Neural progenitor cell (in vitro differentiated cells): ENCODE measurements around the gene NDUFA12. TPM values are rescaled to one million over a fixed set of nuclear protein-coding genes. Genes with fewer than 3 reads are reported as not detected.

Experiments
- DNase-seq: peaks from one replicate; pipeline ENCODE4 v3.0.0-alpha.2; 2016; ENCODE audit warnings: low spot score
- H2AFZ ChIP-seq: fragments of 200-600 bp; sonication (generic); replicated peaks from 2 replicates; pipeline ENCODE4 v1.6.1; 2016; ENCODE audit warnings: antibody characterized with exemption
- H3F3A ChIP-seq: fragments of 200-600 bp; sonication (generic); 2 replicates; pipeline ENCODE4 v1.6.1; 2016; ENCODE audit warnings: antibody characterized with exemption, low read depth
- H3K27ac ChIP-seq: fragments of 200-600 bp; sonication (generic); 2 replicates; pipeline ENCODE4 v1.5.1; 2016; ENCODE audit warnings: mild to moderate bottlenecking
- H3K27me3 ChIP-seq: fragments of 200-600 bp; sonication (generic); 2 replicates; pipeline ENCODE4 v1.6.1; 2016; ENCODE audit warnings: mild to moderate bottlenecking, moderate library complexity
- H3K36me3 ChIP-seq: fragments of 200-600 bp; sonication (generic); 2 replicates; pipeline ENCODE4 v1.5.1; 2016
- H3K4me1 ChIP-seq: fragments of 200-600 bp; sonication (generic); 2 replicates; pipeline ENCODE4 v1.6.1; 2016; ENCODE audit warnings: mixed run types
- H3K4me2 ChIP-seq: fragments of 200-600 bp; sonication (generic); 2 replicates; pipeline ENCODE4 v1.6.1; 2016
- H3K4me3 ChIP-seq: fragments of 200-600 bp; sonication (generic); 2 replicates; pipeline ENCODE4 v1.5.1; 2016
- H3K79me2 ChIP-seq: fragments of 200-600 bp; sonication (generic); 2 replicates; pipeline ENCODE4 v1.6.1; 2016; ENCODE audit warnings: low read depth
- H3K9ac ChIP-seq: fragments of 200-600 bp; sonication (generic); 2 replicates; pipeline ENCODE4 v1.6.1; 2016
- H3K9me3 ChIP-seq: fragments of 200-600 bp; sonication (generic); 2 replicates; pipeline ENCODE4 v1.5.1; 2016; ENCODE audit warnings: low read depth
- H4K20me1 ChIP-seq: fragments of 200-600 bp; sonication (generic); 2 replicates; pipeline ENCODE4 v1.6.1; 2016; ENCODE audit warnings: low read depth
- H3K27ac Mint-ChIP-seq: 3 replicates; pipeline ENCODE4 v1.8.0; 2021; ENCODE audit warnings: mixed read lengths
- H3K27me3 Mint-ChIP-seq: 2 replicates; pipeline ENCODE4 v1.8.0; 2022; ENCODE audit warnings: low read depth, mild to moderate bottlenecking, inconsistent platforms, moderate library complexity, mixed read lengths; ENCODE audit not compliant: insufficient read depth
- H3K36me3 Mint-ChIP-seq: 3 replicates; pipeline ENCODE4 v1.8.0; 2021; ENCODE audit warnings: mixed read lengths
- H3K4me1 Mint-ChIP-seq: 3 replicates; pipeline ENCODE4 v1.8.0; 2021; ENCODE audit warnings: mixed read lengths
- H3K4me3 Mint-ChIP-seq: 3 replicates; pipeline ENCODE4 v1.8.0; 2021; ENCODE audit warnings: mild to moderate bottlenecking, moderate library complexity, mixed read lengths
- H3K9me3 Mint-ChIP-seq: 3 replicates; pipeline ENCODE4 v1.8.0; 2020; ENCODE audit warnings: mixed read lengths
- EZH2 ChIP-seq: fragments of 200-600 bp; sonication (generic); IDR thresholded peaks from 2 replicates; pipeline ENCODE4 v1.6.1; 2017; ENCODE audit warnings: antibody characterized with exemption, mild to moderate bottlenecking, moderate library complexity
- EZH2phosphoT487 ChIP-seq: fragments of 200-600 bp; sonication (generic); IDR thresholded peaks from 2 replicates; pipeline ENCODE4 v1.6.1; 2017; ENCODE audit warnings: antibody characterized with exemption
- total RNA-seq: library from RNA; depleted of rRNA; stranded (reverse); fragments of >200 nt; gene quantifications from 2 replicates; pipeline ENCODE4 v1.2.3, GENCODE V29; 2015; ENCODE audit warnings: low replicate concordance
- TF ChIP-seq, protein P1 (sequence below): fragments of 200-600 bp; sonication (generic); IDR thresholded peaks from 2 replicates; pipeline ENCODE4 v1.5.1; 2017; ENCODE audit warnings: antibody characterized with exemption, mild to moderate bottlenecking

NDUFA12 gene
- total RNA-seq, 1 donor from 2014 or later = 170 TPM

DNA sequence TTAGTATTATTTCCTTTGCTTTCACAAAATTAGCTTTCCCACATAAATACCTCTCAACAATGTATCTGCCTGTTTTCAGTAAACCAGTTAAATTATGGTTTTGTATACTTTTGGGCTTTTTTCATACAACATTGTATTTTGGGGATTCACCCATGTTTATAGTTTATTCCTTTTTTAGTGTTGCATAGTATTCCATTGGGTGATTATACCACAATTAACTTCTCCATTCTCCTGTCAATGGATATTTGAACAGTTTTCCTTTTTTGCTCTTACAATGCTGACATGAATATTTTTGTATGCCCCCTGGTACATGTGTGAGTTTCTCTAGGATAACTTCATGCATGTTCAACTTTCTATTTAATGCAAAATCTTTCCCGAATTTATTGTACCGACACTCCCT lies 12.6 kb upstream of the NDUFA12 start:
- no peak overlapping the region for H3K4me3 ChIP-seq
- no peaks in the 10 kb centered on the region for H3K4me1 ChIP-seq
- H3K4me1 Mint-ChIP-seq = no peaks in the 10 kb centered on the region
- no peaks in the 10 kb centered on the region for H3K27me3 ChIP-seq
- no peaks in the 10 kb centered on the region for H3K36me3 ChIP-seq
- no peak for DNase-seq
- H3K4me2 ChIP-seq = no peak overlapping the region
- H3F3A ChIP-seq = no peaks in the 10 kb centered on the region
- H3K36me3 Mint-ChIP-seq = peaks cover 7% of the 10 kb centered on the region
- H3K27me3 Mint-ChIP-seq = peaks cover 2% of the 10 kb centered on the region
- H3K9me3 Mint-ChIP-seq = no peaks in the 10 kb centered on the region
- TF ChIP-seq EZH2phosphoT487 (no peak), EZH2 (no peak)
- TF ChIP-seq, protein P1, sequence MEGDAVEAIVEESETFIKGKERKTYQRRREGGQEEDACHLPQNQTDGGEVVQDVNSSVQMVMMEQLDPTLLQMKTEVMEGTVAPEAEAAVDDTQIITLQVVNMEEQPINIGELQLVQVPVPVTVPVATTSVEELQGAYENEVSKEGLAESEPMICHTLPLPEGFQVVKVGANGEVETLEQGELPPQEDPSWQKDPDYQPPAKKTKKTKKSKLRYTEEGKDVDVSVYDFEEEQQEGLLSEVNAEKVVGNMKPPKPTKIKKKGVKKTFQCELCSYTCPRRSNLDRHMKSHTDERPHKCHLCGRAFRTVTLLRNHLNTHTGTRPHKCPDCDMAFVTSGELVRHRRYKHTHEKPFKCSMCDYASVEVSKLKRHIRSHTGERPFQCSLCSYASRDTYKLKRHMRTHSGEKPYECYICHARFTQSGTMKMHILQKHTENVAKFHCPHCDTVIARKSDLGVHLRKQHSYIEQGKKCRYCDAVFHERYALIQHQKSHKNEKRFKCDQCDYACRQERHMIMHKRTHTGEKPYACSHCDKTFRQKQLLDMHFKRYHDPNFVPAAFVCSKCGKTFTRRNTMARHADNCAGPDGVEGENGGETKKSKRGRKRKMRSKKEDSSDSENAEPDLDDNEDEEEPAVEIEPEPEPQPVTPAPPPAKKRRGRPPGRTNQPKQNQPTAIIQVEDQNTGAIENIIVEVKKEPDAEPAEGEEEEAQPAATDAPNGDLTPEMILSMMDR = no peak
- no peak overlapping the region for H3K27ac ChIP-seq
- no peak overlapping the region for H2AFZ ChIP-seq
- no peaks in the 10 kb centered on the region for H3K9me3 ChIP-seq
- H3K9ac ChIP-seq = no peak overlapping the region
- no peaks in the 10 kb centered on the region for H3K79me2 ChIP-seq
- no peaks in the 10 kb centered on the region for H4K20me1 ChIP-seq
- H3K4me3 Mint-ChIP-seq = no peak overlapping the region
- no peak overlapping the region for H3K27ac Mint-ChIP-seq

DNA sequence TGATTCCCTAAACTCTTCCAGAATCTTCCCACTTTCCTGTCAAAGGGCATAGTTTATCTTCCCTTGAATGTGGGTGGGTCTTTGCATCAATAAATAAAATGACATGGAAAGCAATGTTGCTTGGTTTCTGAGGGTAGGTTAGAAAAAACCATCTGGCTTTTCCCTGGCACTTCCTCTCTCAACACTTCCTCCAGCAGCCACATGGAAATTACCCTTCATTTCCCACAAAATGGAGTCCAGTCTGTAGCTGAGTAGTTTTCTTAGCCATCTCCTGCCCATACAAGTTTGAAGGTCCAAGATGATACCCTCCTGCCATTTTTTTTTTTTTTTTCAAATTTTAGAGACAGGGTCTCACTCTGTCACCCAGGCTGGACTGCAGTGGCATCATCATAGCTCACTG lies 11.1 kb upstream of the NDUFA12 start:
- Histone ChIP-seq H3K9me3 (no peaks in the 10 kb centered on the region), H2AFZ (no peak overlapping the region), H3K36me3 (no peaks in the 10 kb centered on the region), H3K4me1 (no peaks in the 10 kb centered on the region), H3K27me3 (no peaks in the 10 kb centered on the region), H3K27ac (no peak overlapping the region), H3K79me2 (no peaks in the 10 kb centered on the region), H3K4me3 (no peak overlapping the region), H3F3A (no peaks in the 10 kb centered on the region), H3K4me2 (no peak overlapping the region), H4K20me1 (no peaks in the 10 kb centered on the region), H3K9ac (no peak overlapping the region)
- no peak overlapping the region for H3K27ac Mint-ChIP-seq
- H3K4me1 Mint-ChIP-seq = no peaks in the 10 kb centered on the region
- TF ChIP-seq EZH2phosphoT487 (no peak), EZH2 (no peak)
- TF ChIP-seq, protein P1 = no peak
- peaks cover 4% of the 10 kb centered on the region for H3K36me3 Mint-ChIP-seq
- no peaks in the 10 kb centered on the region for H3K9me3 Mint-ChIP-seq
- DNase-seq = no peak
- peaks cover 2% of the 10 kb centered on the region for H3K27me3 Mint-ChIP-seq
- H3K4me3 Mint-ChIP-seq = no peak overlapping the region

GRCh38 chr12:95006206-95006605 lies 2.7 kb upstream of the NDUFA12 start:
- Histone ChIP-seq H3K9me3 (no peaks in the 10 kb centered on the region), H3K9ac (no peak overlapping the region), H3K36me3 (no peaks in the 10 kb centered on the region), H3K27me3 (no peaks in the 10 kb centered on the region), H3K79me2 (peaks cover 18% of the 10 kb centered on the region), H2AFZ (no peak overlapping the region), H3K27ac (no peak overlapping the region), H4K20me1 (no peaks in the 10 kb centered on the region), H3K4me2 (no peak overlapping the region), H3K4me3 (no peak overlapping the region), H3F3A (no peaks in the 10 kb centered on the region), H3K4me1 (peaks cover 4% of the 10 kb centered on the region)
- Mint-ChIP-seq H3K9me3 (peaks cover 24% of the 10 kb centered on the region), H3K4me3 (no peak overlapping the region), H3K27me3 (no peaks in the 10 kb centered on the region), H3K4me1 (peaks cover 8% of the 10 kb centered on the region), H3K27ac (no peak overlapping the region), H3K36me3 (no peaks in the 10 kb centered on the region)
- TF ChIP-seq, protein P1 = no peak
- no peak for TF ChIP-seq EZH2phosphoT487
- no peak for TF ChIP-seq EZH2
- no peak for DNase-seq
